Tibial nerve (tissue), 3 donors: Measurements from ENCODE around the gene PHAF1.

ENCODE experiments used
- POLR2A ChIP-seq, 2 donors: fragments of 450-650 bp; IDR thresholded peaks; one replicate each; pipeline ENCODE4 v1.6.1; 2017; ENCODE audit warnings: antibody characterized with exemption in 2 of 2, mild to moderate bottlenecking in 2 of 2, moderate library complexity in 2 of 2
- TF ChIP-seq, protein P1 (sequence below), 5 experiments: fragments of 200-600 bp in 3 of 5; fragments of 450-650 bp in 2 of 5; sonication (generic) in 3 of 5; IDR thresholded peaks; one replicate each; pipeline ENCODE4 v1.5.1; 2016 to 2019; ENCODE audit warnings: antibody characterized with exemption in 5 of 5, mild to moderate bottlenecking in 3 of 5, moderate library complexity in 2 of 5

- TF ChIP-seq, protein P1, sequence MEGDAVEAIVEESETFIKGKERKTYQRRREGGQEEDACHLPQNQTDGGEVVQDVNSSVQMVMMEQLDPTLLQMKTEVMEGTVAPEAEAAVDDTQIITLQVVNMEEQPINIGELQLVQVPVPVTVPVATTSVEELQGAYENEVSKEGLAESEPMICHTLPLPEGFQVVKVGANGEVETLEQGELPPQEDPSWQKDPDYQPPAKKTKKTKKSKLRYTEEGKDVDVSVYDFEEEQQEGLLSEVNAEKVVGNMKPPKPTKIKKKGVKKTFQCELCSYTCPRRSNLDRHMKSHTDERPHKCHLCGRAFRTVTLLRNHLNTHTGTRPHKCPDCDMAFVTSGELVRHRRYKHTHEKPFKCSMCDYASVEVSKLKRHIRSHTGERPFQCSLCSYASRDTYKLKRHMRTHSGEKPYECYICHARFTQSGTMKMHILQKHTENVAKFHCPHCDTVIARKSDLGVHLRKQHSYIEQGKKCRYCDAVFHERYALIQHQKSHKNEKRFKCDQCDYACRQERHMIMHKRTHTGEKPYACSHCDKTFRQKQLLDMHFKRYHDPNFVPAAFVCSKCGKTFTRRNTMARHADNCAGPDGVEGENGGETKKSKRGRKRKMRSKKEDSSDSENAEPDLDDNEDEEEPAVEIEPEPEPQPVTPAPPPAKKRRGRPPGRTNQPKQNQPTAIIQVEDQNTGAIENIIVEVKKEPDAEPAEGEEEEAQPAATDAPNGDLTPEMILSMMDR (IDR thresholded peaks at IDR 0.05), result no peak
- TF ChIP-seq POLR2A (IDR thresholded peaks at IDR 0.05), result no peak
These were observed 39.7 kb downstream of the PHAF1 start for GRCh38 chr16:67149276-67150046.
